Measurements from ENCODE around the gene PITRM1. TPM values are rescaled to one million over a fixed set of nuclear protein-coding genes. Genes with fewer than 3 reads are reported as not detected.

Gene PITRM1
- total and polyA plus RNA-seq, 2 experiments from 2014 or later = 79.7 to 94.4 TPM

GRCh38 chr10:3146289-3146688 lies 26.3 kb downstream of the PITRM1 start:
- H3K27ac ChIP-seq = no peak overlapping the region
- no peak overlapping the region for H2AFZ ChIP-seq
- no peaks in the 10 kb centered on the region for H3K27me3 ChIP-seq (replicated peaks; ENCODE audit: insufficient read depth)
- no peak overlapping the region for H3K9ac ChIP-seq
- H3K4me2 ChIP-seq (ENCODE audit: unreplicated experiment) = no peak overlapping the region
- TF ChIP-seq EZH2phosphoT487 (IDR thresholded peaks at IDR 0.05; ENCODE audit: insufficient read depth, low read depth) = no peak
- TF ChIP-seq EZH2 (IDR thresholded peaks at IDR 0.05; ENCODE audit: insufficient read depth, poor library complexity, severe bottlenecking) = no peak
- H3K9me2 ChIP-seq (ENCODE audit: insufficient read depth) = no peaks in the 10 kb centered on the region
- no peak overlapping the region for H3K4me3 ChIP-seq
- DNase-seq = no peak
- H3K9me3 ChIP-seq (ENCODE audit: low read depth) = no peaks in the 10 kb centered on the region
- no peaks in the 10 kb centered on the region for H4K20me1 ChIP-seq (ENCODE audit: insufficient read depth)
- H3K4me1 ChIP-seq (ENCODE audit: insufficient read depth) = no peaks in the 10 kb centered on the region
- H3K79me2 ChIP-seq (ENCODE audit: insufficient read depth) = no peaks in the 10 kb centered on the region
- in situ Hi-C loops (cut with MboI) = no loop called here
- peaks cover 23% of the 10 kb centered on the region for H3F3A ChIP-seq (ENCODE audit: insufficient read depth)
- H3K36me3 ChIP-seq (ENCODE audit: low read depth) = peaks cover 68% of the 10 kb centered on the region
- WGBS, 2 experiments (ENCODE audit: low coverage in 1 of 2, low lambda C conversion rate in 2 of 2, missing lambda C conversion rate in 2 of 2) = 97 to 98% methylated on average over 8 of the region's 8 CpGs

GRCh38 chr10:3145366-3145765 lies 27.2 kb downstream of the PITRM1 start:
- in situ Hi-C loops (cut with MboI) = no loop called here

GRCh38 chr10:3143791-3144434 lies 28.7 kb downstream of the PITRM1 start:
- Histone ChIP-seq H3K4me1 (ENCODE audit: insufficient read depth) (no peaks in the 10 kb centered on the region), H2AFZ (no peak overlapping the region), H3K9me2 (ENCODE audit: insufficient read depth) (no peaks in the 10 kb centered on the region), H3F3A (ENCODE audit: insufficient read depth) (peaks cover 41% of the 10 kb centered on the region), H3K79me2 (ENCODE audit: insufficient read depth) (no peaks in the 10 kb centered on the region), H3K9ac (no peak overlapping the region), H3K27me3 (replicated peaks; ENCODE audit: insufficient read depth) (no peaks in the 10 kb centered on the region), H4K20me1 (ENCODE audit: insufficient read depth) (no peaks in the 10 kb centered on the region), H3K9me3 (ENCODE audit: low read depth) (no peaks in the 10 kb centered on the region), H3K36me3 (ENCODE audit: low read depth) (peaks cover 81% of the 10 kb centered on the region), H3K4me2 (ENCODE audit: unreplicated experiment) (no peak overlapping the region), H3K27ac (no peak overlapping the region), H3K4me3 (no peak overlapping the region)
- in situ Hi-C loops (cut with MboI) = no loop called here
- no peak for TF ChIP-seq EZH2 (IDR thresholded peaks at IDR 0.05; ENCODE audit: insufficient read depth, poor library complexity, severe bottlenecking)
- no peak for TF ChIP-seq EZH2phosphoT487 (IDR thresholded peaks at IDR 0.05; ENCODE audit: insufficient read depth, low read depth)
- no peak for DNase-seq
- 87 to 92% methylated on average over 19 of the region's 19 CpGs for WGBS, 2 experiments (ENCODE audit: low coverage in 1 of 2, low lambda C conversion rate in 2 of 2, missing lambda C conversion rate in 2 of 2)

More at GRCh38 chr10:3145366-3145765, 27.2 kb downstream of the PITRM1 start:
- H3K4me2 ChIP-seq (ENCODE audit: unreplicated experiment) = no peak overlapping the region
- no peak for DNase-seq
- peaks cover 69% of the 10 kb centered on the region for H3K36me3 ChIP-seq (ENCODE audit: low read depth)
- H2AFZ ChIP-seq = no peak overlapping the region
- no peaks in the 10 kb centered on the region for H3K9me2 ChIP-seq (ENCODE audit: insufficient read depth)
- no peak overlapping the region for H3K27ac ChIP-seq
- H3K4me1 ChIP-seq (ENCODE audit: insufficient read depth) = no peaks in the 10 kb centered on the region
- TF ChIP-seq EZH2phosphoT487 (IDR thresholded peaks at IDR 0.05; ENCODE audit: insufficient read depth, low read depth) (no peak), EZH2 (IDR thresholded peaks at IDR 0.05; ENCODE audit: insufficient read depth, poor library complexity, severe bottlenecking) (no peak)
- H3K79me2 ChIP-seq (ENCODE audit: insufficient read depth) = no peaks in the 10 kb centered on the region
- H3F3A ChIP-seq (ENCODE audit: insufficient read depth) = peaks cover 32% of the 10 kb centered on the region
- H3K9me3 ChIP-seq (ENCODE audit: low read depth) = no peaks in the 10 kb centered on the region
- no peak overlapping the region for H3K4me3 ChIP-seq
- H4K20me1 ChIP-seq (ENCODE audit: insufficient read depth) = no peaks in the 10 kb centered on the region
- H3K27me3 ChIP-seq (replicated peaks; ENCODE audit: insufficient read depth) = no peaks in the 10 kb centered on the region
- 97 to 98% methylated on average over 18 of the region's 18 CpGs for WGBS, 2 experiments (ENCODE audit: low coverage in 1 of 2, low lambda C conversion rate in 2 of 2, missing lambda C conversion rate in 2 of 2)
- H3K9ac ChIP-seq = no peak overlapping the region

GRCh38 chr10:3143366-3143765 lies 29.2 kb downstream of the PITRM1 start:
- Histone ChIP-seq H3K9me3 (ENCODE audit: low read depth) (no peaks in the 10 kb centered on the region), H3F3A (ENCODE audit: insufficient read depth) (peaks cover 47% of the 10 kb centered on the region), H3K79me2 (ENCODE audit: insufficient read depth) (no peaks in the 10 kb centered on the region), H3K9me2 (ENCODE audit: insufficient read depth) (no peaks in the 10 kb centered on the region), H3K27ac (no peak overlapping the region), H3K4me1 (ENCODE audit: insufficient read depth) (no peaks in the 10 kb centered on the region), H3K36me3 (ENCODE audit: low read depth) (peaks cover 81% of the 10 kb centered on the region), H2AFZ (no peak overlapping the region), H3K4me2 (ENCODE audit: unreplicated experiment) (no peak overlapping the region), H3K4me3 (no peak overlapping the region), H3K27me3 (replicated peaks; ENCODE audit: insufficient read depth) (no peaks in the 10 kb centered on the region), H3K9ac (no peak overlapping the region), H4K20me1 (ENCODE audit: insufficient read depth) (no peaks in the 10 kb centered on the region)
- 91 to 94% methylated on average over 17 of the region's 17 CpGs for WGBS, 2 experiments (ENCODE audit: low coverage in 1 of 2, low lambda C conversion rate in 2 of 2, missing lambda C conversion rate in 2 of 2)
- in situ Hi-C loops (cut with MboI) = no loop called here
- TF ChIP-seq EZH2phosphoT487 (IDR thresholded peaks at IDR 0.05; ENCODE audit: insufficient read depth, low read depth) (no peak), EZH2 (IDR thresholded peaks at IDR 0.05; ENCODE audit: insufficient read depth, poor library complexity, severe bottlenecking) (no peak)
- DNase-seq = no peak
